HG03565 (cell line): ENCODE measurements around the gene RSPRY1.
"Not testable (repeated sequence)": the region's sequence is repeated elsewhere in the genome, so short reads cannot be mapped to it uniquely, and the experiment has no call there.

Experiments used
- ATAC-seq: cut with Tn5 transposase; IDR thresholded peaks from one replicate; pipeline ENCODE4 v1.9.1; 2021; ENCODE audit warnings: mild to moderate bottlenecking, moderate library complexity; ENCODE audit not compliant: unreplicated experiment

The RSPRY1 gene

GRCh38 chr16:57252148-57252721 is 66.1 kb downstream of the RSPRY1 start:
- no peak for ATAC-seq

DNA sequence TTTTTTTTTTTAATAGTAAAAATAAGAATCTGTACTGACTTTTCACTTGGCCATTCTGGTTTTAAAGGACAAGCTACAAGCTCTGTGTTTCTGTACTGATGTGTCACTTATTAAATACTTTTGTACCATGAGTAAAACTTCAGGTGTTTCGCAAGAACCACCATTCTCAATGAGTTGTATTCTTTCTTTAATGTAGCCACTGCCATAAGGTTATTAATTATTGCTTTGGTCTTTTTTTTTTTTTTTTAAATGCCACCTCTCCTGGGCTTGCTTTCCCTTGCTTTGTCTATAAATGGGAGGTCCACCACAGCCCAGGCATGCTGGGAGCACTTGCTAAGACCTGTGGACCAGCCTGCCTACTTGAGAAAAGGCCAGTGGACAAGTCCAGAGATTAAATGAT is 67.3 kb downstream of the RSPRY1 start:
- ATAC-seq = no peak

GRCh38 chr16:57255686-57256415 is 69.7 kb downstream of the RSPRY1 start:
- no peak for ATAC-seq

- no peak for ATAC-seq
These were observed 70.7 kb downstream of the RSPRY1 start for GRCh38 chr16:57256601-57257395.

DNA sequence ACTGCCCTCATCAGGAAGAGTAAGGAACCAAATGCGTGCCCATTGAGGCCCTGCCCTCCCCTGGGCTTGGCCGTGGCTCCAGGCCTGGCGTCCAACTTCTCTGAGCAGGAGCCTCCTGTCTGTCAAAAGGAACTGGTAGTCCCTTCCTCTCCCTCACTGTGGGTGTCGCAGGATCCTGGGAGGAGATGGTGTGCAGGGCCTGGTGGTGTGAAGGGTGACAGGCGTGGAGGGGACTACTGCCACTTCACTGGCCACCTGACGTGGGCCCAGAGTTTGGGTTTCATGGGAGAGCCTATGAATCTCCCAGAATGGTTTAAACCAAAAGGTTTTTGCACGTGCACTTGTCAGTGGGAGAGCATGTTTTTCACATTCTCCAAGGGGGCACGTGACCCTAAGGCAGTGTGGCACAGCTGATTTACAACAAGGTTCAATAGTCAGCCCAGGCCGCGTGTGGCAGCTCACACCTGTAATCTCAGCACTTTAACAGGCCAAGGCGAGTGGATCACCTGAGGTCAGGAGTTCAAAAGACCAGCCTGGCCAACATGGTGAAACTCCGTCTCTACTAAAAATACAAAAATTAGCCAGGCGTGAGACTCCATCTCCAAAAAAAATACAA is 71.4 kb downstream of the RSPRY1 start:
- ATAC-seq = no peak

GRCh38 chr16:57258226-57258909 is 72.2 kb downstream of the RSPRY1 start:
- no peak for ATAC-seq

DNA sequence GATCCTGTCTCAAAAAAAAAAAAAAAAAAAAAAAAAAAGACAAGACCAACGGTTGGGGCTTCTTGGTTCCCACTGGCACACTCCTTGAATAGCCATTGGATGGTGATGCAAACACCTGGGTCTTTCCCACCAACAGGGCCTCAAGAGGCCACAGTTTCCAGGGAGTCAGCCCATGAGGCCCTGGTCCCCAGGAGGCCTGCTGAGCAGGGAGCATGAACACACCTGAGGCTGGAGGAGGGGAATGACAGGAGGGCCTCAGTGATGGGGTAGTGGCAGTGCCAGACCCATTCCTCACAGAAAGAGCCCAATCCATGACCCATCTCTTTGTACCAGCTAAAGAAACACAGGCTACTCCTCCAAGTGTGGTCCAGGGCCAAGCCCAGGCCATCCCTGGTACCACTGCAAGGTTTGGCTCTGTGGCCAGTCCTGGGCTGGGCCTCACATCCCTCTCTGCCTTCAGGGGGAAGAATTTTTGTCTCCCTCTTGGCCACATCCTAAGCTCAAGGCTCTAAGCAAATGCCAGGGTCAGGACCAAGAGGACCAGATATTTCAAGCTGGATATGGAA is 72.9 kb downstream of the RSPRY1 start:
- no peak for ATAC-seq

GRCh38 chr16:57260294-57260929 is 74.3 kb downstream of the RSPRY1 start:
- ATAC-seq = no peak

DNA sequence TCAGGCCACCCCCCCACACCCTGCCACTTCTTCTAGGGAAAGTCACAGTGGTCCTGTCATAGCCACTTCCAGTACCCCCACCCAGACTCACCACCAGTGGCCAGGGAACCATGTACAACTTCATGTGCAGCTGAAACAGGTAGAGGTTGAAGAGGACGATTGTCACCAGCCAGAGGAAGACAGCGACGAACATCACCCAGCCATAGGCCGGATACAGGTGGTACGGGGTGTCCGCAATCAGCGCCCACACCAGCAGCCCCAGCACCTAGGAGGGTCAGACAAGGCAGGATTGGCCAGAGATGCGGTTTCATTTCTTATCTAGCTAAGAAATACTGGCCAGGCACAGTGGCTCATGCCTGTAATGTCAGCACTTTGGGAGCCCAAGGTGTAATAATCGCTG is 75.7 kb downstream of the RSPRY1 start:
- ATAC-seq = no peak

GRCh38 chr16:57262841-57263540 is 76.9 kb downstream of the RSPRY1 start:
- ATAC-seq = no peak

GRCh38 chr16:57263541-57264351 is 77.6 kb downstream of the RSPRY1 start:
- no peak for ATAC-seq

GRCh38 chr16:57264381-57264780 is 78.3 kb downstream of the RSPRY1 start:
- no peak for ATAC-seq

DNA sequence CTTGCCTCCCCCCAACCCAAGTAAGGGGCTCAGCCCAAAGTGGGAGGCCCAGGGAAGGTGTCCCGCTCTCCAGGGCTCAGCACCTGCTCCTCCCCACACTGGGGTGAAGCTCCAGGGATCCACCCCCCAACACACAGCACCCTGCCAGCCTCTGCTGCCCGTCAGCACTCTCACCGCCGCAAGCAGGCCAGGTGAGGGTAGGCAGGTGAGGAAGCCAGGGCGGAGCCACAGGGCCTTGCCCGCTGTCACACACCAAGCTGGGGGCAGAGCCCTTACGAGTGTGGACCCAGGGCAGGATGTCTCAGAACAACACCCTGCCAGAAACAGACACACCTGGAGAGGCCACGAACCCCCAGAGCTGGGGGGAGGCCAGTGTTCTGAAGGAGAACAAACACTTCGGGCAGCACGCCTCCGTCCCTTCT is 78.8 kb downstream of the RSPRY1 start:
- no peak for ATAC-seq

GRCh38 chr16:57265850-57266530 is 79.9 kb downstream of the RSPRY1 start:
- no peak for ATAC-seq

DNA sequence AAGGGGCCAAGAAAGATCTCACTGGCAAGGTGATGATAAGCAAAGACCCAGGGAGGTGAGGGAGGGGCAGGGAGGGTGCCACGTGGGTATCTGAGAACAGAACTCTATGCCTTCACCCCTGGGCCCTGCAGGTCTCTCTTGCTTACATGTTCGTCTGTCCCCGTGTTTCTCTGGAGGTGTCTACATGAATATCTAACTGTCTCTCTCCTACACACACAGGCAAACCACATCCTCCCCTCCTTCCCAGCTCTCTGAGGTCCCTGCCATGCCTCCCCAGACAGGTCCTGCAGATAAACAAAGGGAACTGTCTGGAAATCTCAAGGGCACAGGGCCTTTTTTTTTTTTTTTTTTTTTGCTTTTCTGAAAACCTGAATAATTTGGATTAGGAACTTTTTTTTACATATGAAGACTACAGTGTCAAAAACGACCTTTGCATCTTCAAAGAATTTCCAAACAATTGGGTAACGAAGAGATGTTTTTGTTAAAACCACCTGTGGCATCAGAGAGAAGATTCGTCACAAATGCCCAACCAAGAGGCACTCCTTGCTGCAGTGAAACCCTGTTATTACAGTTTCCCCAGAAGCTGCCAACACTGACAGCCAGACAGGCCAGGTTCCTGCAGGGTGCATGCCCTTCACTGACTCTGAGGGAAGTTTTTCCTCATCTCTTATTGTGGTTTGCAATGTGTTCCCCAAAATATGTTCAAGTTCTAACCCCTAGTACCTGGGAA is 80.6 kb downstream of the RSPRY1 start:
- no peak for ATAC-seq

- ATAC-seq = not testable (repeated sequence)
These were observed 81.2 kb downstream of the RSPRY1 start for GRCh38 chr16:57267343-57267742.
